Measurements from ENCODE around the gene TRAF1. TPM values are rescaled to one million over a fixed set of nuclear protein-coding genes. Genes with fewer than 3 reads are reported as not detected.

The TRAF1 gene
- total RNA-seq, 1 donor from 2014 or later: 4.1 TPM

DNA sequence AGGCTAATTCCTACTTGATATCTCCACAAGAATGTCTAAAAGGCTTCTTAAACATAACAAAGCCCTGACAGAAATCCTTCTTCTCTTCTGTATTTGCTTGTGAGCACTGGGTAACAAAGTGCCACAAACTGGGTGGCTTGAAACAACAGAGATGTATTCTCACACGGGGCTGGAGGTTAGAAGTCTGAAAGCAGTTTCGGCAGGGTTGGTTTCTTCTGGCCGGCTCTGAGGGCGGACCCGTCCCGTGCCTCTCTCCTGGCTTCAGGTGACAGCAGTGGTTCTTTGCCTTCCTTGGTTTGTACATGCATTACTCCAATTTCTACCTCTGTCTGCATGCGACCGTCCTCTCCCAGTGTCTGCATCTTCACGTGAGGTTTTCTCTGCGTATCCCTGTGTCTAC is 14.0 kb upstream of the TRAF1 start:
- DNase-seq: no peak

DNA sequence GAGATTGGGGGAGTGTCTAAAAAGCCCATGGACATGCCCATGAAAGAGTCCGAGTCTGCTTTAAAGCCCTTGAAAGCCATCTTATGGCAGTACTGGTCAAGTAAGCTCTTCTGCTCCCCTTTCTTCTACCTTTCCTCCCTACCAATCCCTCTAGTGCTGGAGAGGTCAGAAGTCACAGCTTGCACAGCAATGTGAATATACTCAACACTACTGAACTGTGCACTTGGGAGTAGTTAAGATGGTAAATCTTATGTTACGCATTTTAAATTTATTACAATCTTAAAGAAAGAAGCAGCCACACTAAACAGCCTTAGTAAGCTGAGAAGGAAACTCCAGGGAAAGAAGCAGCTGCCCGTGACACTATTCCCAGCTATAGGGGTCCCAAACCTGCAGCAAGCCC is 12.3 kb upstream of the TRAF1 start:
- no peak for DNase-seq

DNA sequence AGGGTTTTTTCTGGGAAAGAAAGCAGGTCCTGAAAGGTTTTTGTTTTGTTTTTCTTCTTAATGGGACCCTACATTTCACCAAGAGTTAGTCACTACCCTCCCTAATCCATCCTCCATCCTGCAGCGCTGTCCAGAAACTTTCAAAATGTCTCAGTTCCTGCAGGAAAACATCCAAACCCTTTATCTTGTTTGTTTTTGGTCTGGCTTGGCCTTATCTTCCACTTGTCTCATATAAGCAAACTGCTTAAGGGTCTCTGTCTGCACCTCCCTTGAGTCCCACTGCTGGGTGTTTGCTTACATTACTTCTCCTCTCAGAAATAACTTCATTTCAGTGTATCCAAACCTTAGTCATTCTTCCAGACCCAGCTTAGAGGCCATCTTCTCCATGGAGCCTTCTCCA is 11.0 kb upstream of the TRAF1 start:
- DNase-seq: no peak

- DNase-seq: peak; percentile 15
Measured at GRCh38 chr9:120937127-120937526, 10.5 kb upstream of the TRAF1 start.

GRCh38 chr9:120936764-120937122 is 10.1 kb upstream of the TRAF1 start:
- no peak for DNase-seq

GRCh38 chr9:120936011-120936763 is 9.6 kb upstream of the TRAF1 start:
- peak; percentile 94 for DNase-seq

DNA sequence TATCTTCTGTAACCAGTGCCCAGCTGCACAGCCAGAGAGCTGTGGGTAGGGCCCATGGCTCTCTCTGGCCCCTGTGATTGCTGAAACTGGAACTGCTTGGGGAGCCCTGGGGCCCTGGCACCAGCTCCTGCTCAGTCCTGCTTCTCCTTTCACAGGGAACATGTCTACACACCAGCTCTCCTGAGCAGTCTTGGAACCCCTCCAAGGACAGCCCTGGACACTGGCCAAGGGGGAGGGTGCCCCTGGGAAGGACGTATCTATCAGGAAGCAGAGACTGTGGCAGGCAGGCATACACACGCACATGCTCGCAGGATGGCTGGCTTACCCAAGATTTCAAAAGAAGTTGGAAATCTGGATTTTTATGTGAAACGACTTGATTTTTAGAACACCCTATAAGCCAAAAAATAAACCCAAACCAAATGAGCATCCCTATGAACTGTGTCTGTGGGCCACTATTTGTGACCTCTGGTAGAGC is 8.8 kb upstream of the TRAF1 start:
- peak; percentile 77 for DNase-seq

DNA sequence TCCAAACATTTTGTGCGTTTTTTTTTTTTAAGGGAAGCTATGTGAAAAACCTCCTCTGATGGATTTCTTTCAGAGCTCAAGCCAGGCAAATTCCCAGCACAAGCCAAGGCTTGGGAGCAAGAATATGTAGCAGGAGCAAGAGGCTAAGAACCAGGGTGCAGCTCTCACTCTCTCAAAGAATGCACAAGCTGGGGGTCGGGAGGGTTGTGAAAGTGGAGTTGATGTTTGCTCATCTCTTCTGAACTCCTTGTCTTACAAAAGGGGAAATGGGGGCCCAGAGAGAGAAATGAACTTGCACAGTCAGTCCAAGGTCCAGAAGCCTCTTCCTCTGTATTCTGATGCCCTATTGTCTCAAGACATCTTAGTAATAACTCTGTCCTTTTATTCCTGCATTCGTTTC is 7.7 kb upstream of the TRAF1 start:
- DNase-seq: no peak

- DNase-seq: no peak
Measured at GRCh38 chr9:120933310-120934055, 6.9 kb upstream of the TRAF1 start.

GRCh38 chr9:120932086-120932823 is 5.7 kb upstream of the TRAF1 start:
- no peak for DNase-seq

GRCh38 chr9:120931231-120932085 is 4.9 kb upstream of the TRAF1 start:
- peak; percentile 43 for DNase-seq

- DNase-seq: no peak
Measured at GRCh38 chr9:120929229-120929791, 2.7 kb upstream of the TRAF1 start.

- DNase-seq: no peak
Measured at GRCh38 chr9:120928483-120929228, 2.1 kb upstream of the TRAF1 start.

GRCh38 chr9:120928015-120928482 is 1.5 kb upstream of the TRAF1 start:
- no peak for DNase-seq

DNA sequence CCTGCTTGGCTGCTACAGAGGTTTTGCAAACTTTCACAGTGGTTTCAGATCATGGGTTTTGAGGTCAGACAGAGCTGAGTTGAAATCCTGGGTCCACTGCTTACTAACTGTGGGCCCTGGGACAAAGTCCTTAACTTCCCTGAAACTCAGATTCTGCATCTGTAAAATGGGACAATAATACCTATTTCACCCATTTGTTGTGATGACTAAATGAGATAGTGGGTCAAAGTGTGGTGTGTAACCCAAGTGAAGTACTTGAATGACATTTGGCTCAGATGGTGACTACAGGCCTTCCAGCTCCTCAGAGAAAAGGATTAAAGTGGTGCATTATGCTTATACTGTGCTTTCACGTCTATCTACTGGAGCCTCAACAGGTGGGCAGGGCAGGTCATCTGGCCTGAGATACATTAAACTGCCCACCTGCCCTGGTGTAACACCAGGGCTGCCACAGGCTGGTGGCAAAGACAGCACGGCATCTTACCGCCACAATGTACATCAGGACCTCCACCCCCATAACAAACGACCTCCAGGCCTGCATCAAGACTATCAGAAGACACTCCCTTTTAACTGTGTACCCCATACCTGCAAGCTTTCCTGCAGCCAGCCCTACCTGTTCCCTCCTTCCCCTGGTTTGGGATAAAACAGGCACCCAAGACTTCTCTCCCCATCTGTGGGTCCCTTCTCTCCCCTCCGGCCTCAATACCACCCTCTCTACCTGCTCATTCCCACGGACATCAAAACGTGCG is 846 bp upstream of the TRAF1 start:
- DNase-seq: no peak

DNA sequence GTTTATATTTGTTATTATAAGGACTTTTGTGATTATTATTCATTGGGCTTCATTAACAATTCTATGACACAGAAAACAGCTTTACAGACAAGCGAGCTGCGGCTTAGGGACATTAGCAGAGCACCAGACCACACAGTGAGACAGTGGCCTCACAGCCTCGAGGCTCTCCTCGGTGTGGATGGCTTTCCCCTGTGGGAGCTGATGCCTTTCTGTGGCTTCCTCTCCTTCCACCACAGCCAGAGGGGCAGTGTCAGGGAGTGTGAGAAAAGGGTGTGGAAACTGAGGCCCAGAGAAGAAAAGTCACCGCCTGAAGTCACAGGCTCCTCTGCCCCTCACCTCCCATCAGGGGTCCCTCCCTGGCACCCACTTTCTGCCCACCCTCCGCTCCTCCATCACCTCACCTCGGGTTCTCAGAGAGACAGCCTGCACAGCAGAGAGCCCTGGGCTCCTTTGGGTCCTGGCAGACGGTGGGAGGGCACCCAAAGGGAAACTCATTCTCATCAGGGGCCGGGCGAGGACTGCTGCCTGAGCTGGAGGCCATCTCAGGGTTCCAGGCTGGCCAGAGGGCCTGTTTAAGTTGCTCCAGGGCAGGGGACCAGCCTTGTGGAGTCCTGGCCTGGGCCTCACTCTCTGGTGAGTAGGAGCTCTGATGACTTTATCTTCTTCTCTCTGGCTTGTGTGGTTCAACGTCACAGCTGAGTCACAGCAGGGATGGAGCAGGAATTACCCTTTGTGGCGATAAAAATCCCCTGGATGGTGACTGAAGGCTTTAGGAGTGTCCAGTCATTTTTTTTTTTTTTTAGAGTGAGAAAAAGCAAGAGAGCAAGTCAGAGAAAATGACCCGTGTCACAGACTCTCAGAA is 830 bp downstream of the TRAF1 start:
- DNase-seq: no peak

DNA sequence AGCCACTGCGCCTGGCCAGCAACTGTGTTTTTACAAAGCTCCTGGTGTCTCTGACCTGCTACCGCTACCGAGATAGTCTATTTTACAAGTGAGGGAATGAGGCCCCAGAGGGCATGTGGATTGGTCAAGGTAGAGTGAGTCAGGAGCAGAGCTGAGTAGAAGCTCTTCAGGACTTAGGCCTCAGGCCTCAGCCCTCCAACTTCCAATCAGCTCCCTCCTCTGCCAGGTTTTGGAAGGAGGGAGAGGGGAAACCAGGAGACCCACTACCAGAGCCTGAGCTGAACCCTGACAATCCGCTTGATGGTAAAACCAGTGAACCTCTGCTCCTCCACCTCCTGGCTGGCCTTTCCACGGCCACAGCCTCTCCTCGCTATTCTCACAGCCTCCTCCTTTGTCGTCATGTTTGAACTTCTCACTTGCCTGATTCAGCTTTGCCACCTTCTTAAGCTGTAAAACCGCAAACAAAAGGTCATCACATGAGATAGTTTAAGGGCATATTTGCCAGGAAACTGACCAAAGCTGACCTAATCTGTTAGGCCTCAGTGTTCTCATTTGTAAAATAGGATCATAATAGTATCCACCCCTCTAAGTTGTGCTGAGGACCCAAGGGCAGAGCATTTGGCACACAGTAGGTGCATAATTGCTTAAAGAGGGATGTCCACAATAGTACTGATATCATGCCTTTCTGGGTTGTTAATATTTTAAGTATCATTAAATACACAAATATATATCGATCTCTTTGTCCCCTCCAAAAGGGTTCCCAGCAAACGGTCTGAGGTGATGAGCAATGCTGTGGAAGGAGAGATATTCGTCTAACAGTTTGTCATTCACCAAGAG is 1.7 kb downstream of the TRAF1 start:
- no peak for DNase-seq
